ENCODE results near the gene USP2.

GRCh38 chr11:119368121-119369034 is 13.1 kb downstream of the USP2 start:
- TF ChIP-seq CTCF (IDR thresholded peaks at IDR 0.05) (no peak), POLR2A (IDR thresholded peaks at IDR 0.05) (peak; percentile 83 to 84)
